Upper lobe of left lung (tissue), 6 donors: ENCODE data around the gene TRAF3. TPM values are rescaled to one million over a fixed set of nuclear protein-coding genes. Genes with fewer than 3 reads are reported as not detected.

ENCODE experiments used
- ATAC-seq, 2 donors: fragments of 200-7000 bp; cut with Tn5 transposase; one replicate each; pipeline ENCODE4 v1.9.1; 2022; ENCODE audit warnings: mild to moderate bottlenecking in 2 of 2, moderate library complexity in 2 of 2; ENCODE audit not compliant: low FRiP score in 2 of 2
- DNase-seq, 2 donors: peaks; one replicate each; pipeline ENCODE4 v3.0.0-alpha.2; 2019 to 2020
- H3K27ac ChIP-seq, 4 donors: fragments of 200-600 bp; sonication (generic); one replicate each; pipeline ENCODE4 v1.5.1; 2016 to 2019
- H3K27me3 ChIP-seq, 4 donors: fragments of 200-600 bp; sonication (generic); one replicate each; pipeline ENCODE4 v1.5.1; 2017 to 2019
- H3K36me3 ChIP-seq, 4 donors: fragments of 200-600 bp; sonication (generic); one replicate each; pipeline ENCODE4 v1.5.1; 2016 to 2019
- H3K4me1 ChIP-seq, 4 donors: fragments of 200-600 bp; sonication (generic); one replicate each; pipeline ENCODE4 v1.5.1; 2018 to 2019
- H3K4me3 ChIP-seq, 4 donors: fragments of 200-600 bp; sonication (generic); one replicate each; pipeline ENCODE4 v1.5.1; 2017 to 2019; ENCODE audit warnings: mild to moderate bottlenecking in 2 of 4, moderate library complexity in 1 of 4
- H3K9me3 ChIP-seq, 4 donors: fragments of 200-600 bp; sonication (generic); one replicate each; pipeline ENCODE4 v1.5.1; 2018 to 2019
- CTCF ChIP-seq, 6 experiments: fragments of 450-650 bp in 4 of 6; fragments of 200-600 bp in 2 of 6; sonication (generic) in 2 of 6; IDR thresholded peaks; one replicate each; pipeline ENCODE4 v1.5.1; 2016 to 2019; ENCODE audit warnings: antibody characterized with exemption in 6 of 6
- EP300 ChIP-seq, 4 donors: sonication (generic); formaldehyde crosslinking; IDR thresholded peaks; one replicate each; pipeline ENCODE4 v1.5.1; 2017; ENCODE audit warnings: antibody characterized with exemption in 4 of 4, control low read depth in 2 of 4
- POLR2A ChIP-seq, 4 donors: fragments of 450-650 bp; IDR thresholded peaks; one replicate each; pipeline ENCODE4 v1.5.1; 2016 to 2017; ENCODE audit warnings: antibody characterized with exemption in 4 of 4, mild to moderate bottlenecking in 2 of 4
- POLR2AphosphoS5 ChIP-seq, 2 donors: sonication (generic); formaldehyde crosslinking; IDR thresholded peaks; one replicate each; pipeline ENCODE4 v1.5.1; 2017; ENCODE audit warnings: antibody characterized with exemption in 2 of 2
- WGBS, 2 donors: methylation state at CpG; one replicate each; pipeline ENCODE4 v1.1.5; 2017 to 2018; 5-methylcytosine and 5-hydroxymethylcytosine counted together
- total RNA-seq, 6 donors: library from RNA; depleted of rRNA in 4 of 6; stranded (reverse); fragments of >200 nt in 4 of 6; gene quantifications; one replicate each; pipeline versions ENCODE4 v1.1.0 to v1.2.1, GENCODE V29; 2016 to 2021
- donor health status: DM: no; HTN: no; CAD: no; lungs with moderate emphysema.
- donor health status: DM: no; HTN: yes; CAD: no; lungs with severe emphysema.

TRAF3 gene
- total RNA-seq, 6 donors from 2014 or later: 14.7 to 45.4 (median 22.1) TPM

- DNase-seq (no peak), ATAC-seq (no peak)
- H3K4me1 ChIP-seq: peaks cover 0 to 31% (median 9%) of the 10 kb centered on the region in 4 donors
- 74 to 85% methylated on average over 4 of the region's 4 CpGs for WGBS, 2 donors
- peak overlapping the region in 1 of 4 donors; percentile 56 for H3K27ac ChIP-seq
- no peaks in the 10 kb centered on the region for H3K36me3 ChIP-seq
- no peaks in the 10 kb centered on the region for H3K27me3 ChIP-seq
- no peak for TF ChIP-seq EP300 (IDR thresholded peaks at IDR 0.05)
- TF ChIP-seq POLR2A (IDR thresholded peaks at IDR 0.05): no peak
- TF ChIP-seq CTCF (IDR thresholded peaks at IDR 0.05): no peak
- TF ChIP-seq POLR2AphosphoS5 (IDR thresholded peaks at IDR 0.05): no peak
- H3K4me3 ChIP-seq: no peak overlapping the region
- H3K9me3 ChIP-seq: no peaks in the 10 kb centered on the region
These were observed 29.2 kb downstream of the TRAF3 start for GRCh38 chr14:102806447-102806846.

GRCh38 chr14:102807013-102807406, 29.8 kb downstream of the TRAF3 start:
- Histone ChIP-seq H3K9me3 (no peaks in the 10 kb centered on the region), H3K4me1 (peaks cover 0 to 31% (median 10%) of the 10 kb centered on the region in 4 donors), H3K27me3 (no peaks in the 10 kb centered on the region), H3K36me3 (no peaks in the 10 kb centered on the region), H3K27ac (peak overlapping the region in 1 of 4 donors; percentile 56), H3K4me3 (no peak overlapping the region)
- DNase-seq: no peak
- TF ChIP-seq EP300 (IDR thresholded peaks at IDR 0.05) (no peak), POLR2AphosphoS5 (IDR thresholded peaks at IDR 0.05) (no peak), POLR2A (IDR thresholded peaks at IDR 0.05) (no peak), CTCF (IDR thresholded peaks at IDR 0.05) (no peak)
- no peak for ATAC-seq
- WGBS, 2 donors: 93 to 96% methylated on average over 4 of the region's 4 CpGs

GRCh38 chr14:102809870-102810269, 32.6 kb downstream of the TRAF3 start:
- no peak overlapping the region for H3K4me3 ChIP-seq
- no peaks in the 10 kb centered on the region for H3K9me3 ChIP-seq
- TF ChIP-seq POLR2A (IDR thresholded peaks at IDR 0.05) (no peak), POLR2AphosphoS5 (IDR thresholded peaks at IDR 0.05) (no peak), CTCF (IDR thresholded peaks at IDR 0.05) (no peak), EP300 (IDR thresholded peaks at IDR 0.05) (no peak)
- peaks cover 0 to 23% (median 6%) of the 10 kb centered on the region in 4 donors for H3K4me1 ChIP-seq
- no peak for DNase-seq
- H3K36me3 ChIP-seq: no peaks in the 10 kb centered on the region
- ATAC-seq: no peak
- 83 to 88% methylated on average over 3 of the region's 3 CpGs for WGBS, 2 donors
- H3K27ac ChIP-seq: no peak overlapping the region
- no peaks in the 10 kb centered on the region for H3K27me3 ChIP-seq

- ATAC-seq (no peak), DNase-seq (no peak)
- Histone ChIP-seq H3K4me1 (peaks cover 0 to 23% (median 6%) of the 10 kb centered on the region in 4 donors), H3K36me3 (no peaks in the 10 kb centered on the region), H3K4me3 (no peak overlapping the region), H3K9me3 (no peaks in the 10 kb centered on the region), H3K27ac (no peak overlapping the region), H3K27me3 (no peaks in the 10 kb centered on the region)
- 94 to 96% methylated on average over 3 of the region's 3 CpGs for WGBS, 2 donors
- TF ChIP-seq POLR2AphosphoS5 (IDR thresholded peaks at IDR 0.05): no peak
- no peak for TF ChIP-seq EP300 (IDR thresholded peaks at IDR 0.05)
- TF ChIP-seq CTCF (IDR thresholded peaks at IDR 0.05): no peak
- TF ChIP-seq POLR2A (IDR thresholded peaks at IDR 0.05): no peak
These were observed 33.3 kb downstream of the TRAF3 start for GRCh38 chr14:102810523-102810922.

- ATAC-seq: peak in 1 of 2 donors; percentile 71
- H3K27ac ChIP-seq: no peak overlapping the region
- WGBS, 2 donors: 69 to 78% methylated on average over 11 to 12 of the region's 12 CpGs
- peak in 1 of 2 donors; percentile 42 for DNase-seq
- no peaks in the 10 kb centered on the region for H3K27me3 ChIP-seq
- H3K36me3 ChIP-seq: no peaks in the 10 kb centered on the region
- H3K9me3 ChIP-seq: no peaks in the 10 kb centered on the region
- TF ChIP-seq CTCF (IDR thresholded peaks at IDR 0.05): no peak
- no peak for TF ChIP-seq EP300 (IDR thresholded peaks at IDR 0.05)
- TF ChIP-seq POLR2AphosphoS5 (IDR thresholded peaks at IDR 0.05): no peak
- no peak for TF ChIP-seq POLR2A (IDR thresholded peaks at IDR 0.05)
- peaks cover 0 to 17% (median 6%) of the 10 kb centered on the region in 4 donors for H3K4me1 ChIP-seq
- no peak overlapping the region for H3K4me3 ChIP-seq
These were observed 34.2 kb downstream of the TRAF3 start for GRCh38 chr14:102811254-102811963.
